ENCODE results near the gene ROM1. TPM values are rescaled to one million over a fixed set of nuclear protein-coding genes. Genes with fewer than 3 reads are reported as not detected.

ROM1 gene
- total and polyA plus RNA-seq, 2 experiments from 2014 or later: 0.24 to 0.65 TPM

- no peak for TF ChIP-seq REST (IDR thresholded peaks at IDR 0.05; ENCODE audit: unreplicated experiment)
- no peak for TF ChIP-seq NANOG (IDR thresholded peaks at IDR 0.05; ENCODE audit: borderline replicate concordance)
- TF ChIP-seq EZH2 (IDR thresholded peaks at IDR 0.05; ENCODE audit: low read depth, unreplicated experiment): no peak
- no peak for TF ChIP-seq ZNF331 (CRISPR knock-in tag; IDR thresholded peaks at IDR 0.05; ENCODE audit: low read depth)
- no peak for TF ChIP-seq STAT1 (IDR thresholded peaks at IDR 0.05; ENCODE audit: unreplicated experiment)
Observed at GRCh38 chr11:62579252-62579651, 33.8 kb upstream of the ROM1 start (continued).

GRCh38 chr11:62580959-62581715 lies 31.9 kb upstream of the ROM1 start:
- DNase-seq (ENCODE audit: low spot score) (no peak), ATAC-seq (no peak)
- H3K27ac Mint-ChIP-seq: no peak overlapping the region
- H3K4me3 ChIP-seq: no peak overlapping the region
- no peak overlapping the region for H2AFZ ChIP-seq
- peaks cover 3% of the 10 kb centered on the region for H3K36me3 ChIP-seq (ENCODE audit: insufficient read depth)
- H3K27me3 ChIP-seq (ENCODE audit: insufficient read depth): no peaks in the 10 kb centered on the region
- H4K20me1 ChIP-seq (replicated peaks; ENCODE audit: insufficient read depth): no peaks in the 10 kb centered on the region; the same call in none of the 2 replicates
- H3F3A ChIP-seq (replicated peaks; ENCODE audit: low read depth): peaks cover 5% of the 10 kb centered on the region; the same call in 1 of the 2 replicates
- H3K9me3 Mint-ChIP-seq: no peaks in the 10 kb centered on the region; the same call in 2 of the 3 replicates
- H3K9me2 ChIP-seq (ENCODE audit: insufficient read depth): no peaks in the 10 kb centered on the region
- H3K4me1 ChIP-seq (ENCODE audit: insufficient read depth): no peaks in the 10 kb centered on the region
- peaks cover 5% of the 10 kb centered on the region for H3K27me3 Mint-ChIP-seq (ENCODE audit: insufficient read depth, low read depth, poor library complexity)
- no peaks in the 10 kb centered on the region; the same call in 2 of the 3 replicates for H3K4me1 Mint-ChIP-seq
- H3K4me2 ChIP-seq: no peak overlapping the region
- no peak overlapping the region for H3K4me3 Mint-ChIP-seq
- peaks cover 12% of the 10 kb centered on the region; the same call in 1 of the 2 replicates for H3K79me2 ChIP-seq (replicated peaks; ENCODE audit: insufficient read depth)
- H3K27ac ChIP-seq (ENCODE audit: low read depth): no peak overlapping the region
- H3K36me3 Mint-ChIP-seq (ENCODE audit: low read depth): peaks cover 55% of the 10 kb centered on the region
- TF ChIP-seq ZNF462 (CRISPR knock-in tag; IDR thresholded peaks at IDR 0.05) (no peak), ZNF331 (CRISPR knock-in tag; IDR thresholded peaks at IDR 0.05; ENCODE audit: low read depth) (no peak), POLR2AphosphoS5 (IDR thresholded peaks at IDR 0.05; ENCODE audit: low read depth) (no peak), ZNF114 (CRISPR knock-in tag; IDR thresholded peaks at IDR 0.05) (no peak), EZH2phosphoT487 (IDR thresholded peaks at IDR 0.05; ENCODE audit: unreplicated experiment) (no peak), NANOG (IDR thresholded peaks at IDR 0.05; ENCODE audit: borderline replicate concordance) (no peak), REST (IDR thresholded peaks at IDR 0.05; ENCODE audit: unreplicated experiment) (no peak), STAT1 (IDR thresholded peaks at IDR 0.05; ENCODE audit: unreplicated experiment) (no peak), CREB1 (CRISPR knock-in tag; IDR thresholded peaks at IDR 0.05; ENCODE audit: low read depth) (no peak)

Measured in GM23338 (cell line).